Neuronal stem cell (in vitro differentiated cells): ENCODE results near the gene TTC29. TPM values are rescaled to one million over a fixed set of nuclear protein-coding genes. Genes with fewer than 3 reads are reported as not detected.

Experiments used
- DNase-seq: peaks from one replicate; pipeline ENCODE4 v3.0.0-alpha.2; 2013; ENCODE audit warnings: low spot score
- H2AFZ ChIP-seq: one replicate; pipeline ENCODE4 v1.6.1; 2013; ENCODE audit warnings: mild to moderate bottlenecking, low read length, inconsistent platforms
- H2AK5ac ChIP-seq: 2 replicates; pipeline ENCODE4 v1.6.1; 2013; ENCODE audit warnings: low read depth, mild to moderate bottlenecking, inconsistent platforms, low read length, moderate library complexity, mixed read lengths
- H2BK120ac ChIP-seq: 2 replicates; pipeline ENCODE4 v1.6.1; 2013; ENCODE audit warnings: low read depth, mild to moderate bottlenecking, inconsistent platforms, low read length, moderate library complexity, mixed read lengths
- H2BK12ac ChIP-seq: one replicate; pipeline ENCODE4 v1.6.1; 2013; ENCODE audit warnings: low read length, inconsistent platforms
- H2BK15ac ChIP-seq: 2 replicates; pipeline ENCODE4 v1.6.1; 2013; ENCODE audit warnings: mild to moderate bottlenecking, low read length, inconsistent platforms, mixed read lengths
- H2BK5ac ChIP-seq: one replicate; pipeline ENCODE4 v1.6.1; 2013; ENCODE audit warnings: inconsistent platforms, mild to moderate bottlenecking, low read length, moderate library complexity
- H3K14ac ChIP-seq: one replicate; pipeline ENCODE4 v1.6.1; 2013; ENCODE audit warnings: low read length, inconsistent platforms
- H3K18ac ChIP-seq: 2 replicates; pipeline ENCODE4 v1.6.1; 2013; ENCODE audit warnings: low read length, inconsistent platforms
- H3K23ac ChIP-seq: 2 replicates; pipeline ENCODE4 v1.6.1; 2013; ENCODE audit warnings: low read depth, mild to moderate bottlenecking, mixed read lengths, low read length, inconsistent platforms; ENCODE audit not compliant: poor library complexity
- H3K27ac ChIP-seq: replicated peaks from 3 replicates; pipeline ENCODE4 v1.5.1; 2013; ENCODE audit warnings: low read length, inconsistent platforms
- H3K27me3 ChIP-seq, 3 experiments: 2 replicates each; pipeline ENCODE4 v1.6.1; 2013; ENCODE audit warnings: low read length in 3 of 3, mild to moderate bottlenecking in 2 of 3, inconsistent platforms in 1 of 3, low read depth in 1 of 3, mixed read lengths in 1 of 3, moderate library complexity in 1 of 3; ENCODE audit not compliant: control insufficient read depth in 3 of 3, insufficient read depth in 3 of 3
- H3K36me3 ChIP-seq, 2 donors: replicated peaks in 1 of 2; 2 replicates each; pipeline ENCODE4 v1.6.1; 2013; ENCODE audit warnings: low read length in 2 of 2; ENCODE audit not compliant: control insufficient read depth in 2 of 2, insufficient read depth in 2 of 2
- H3K4ac ChIP-seq: 2 replicates; pipeline ENCODE4 v1.6.1; 2013; ENCODE audit warnings: inconsistent platforms, mild to moderate bottlenecking, low read length, moderate library complexity
- H3K4me1 ChIP-seq, 2 donors: 1 replicate in 1 of 2; 2 replicates in 1 of 2; pipeline ENCODE4 v1.6.1; 2013; ENCODE audit warnings: low read length in 2 of 2, low read depth in 1 of 2; ENCODE audit not compliant: control insufficient read depth in 2 of 2, insufficient read depth in 1 of 2
- H3K4me2 ChIP-seq: one replicate; pipeline ENCODE4 v1.6.1; 2013; ENCODE audit warnings: mild to moderate bottlenecking, low read length, inconsistent platforms; ENCODE audit not compliant: insufficient read depth, poor library complexity, severe bottlenecking
- H3K4me3 ChIP-seq, 2 donors: 2 replicates each; pipeline ENCODE4 v1.5.1; 2013; ENCODE audit warnings: low read length in 2 of 2, mild to moderate bottlenecking in 2 of 2, inconsistent platforms in 1 of 2, moderate library complexity in 1 of 2
- H3K79me1 ChIP-seq: one replicate; pipeline ENCODE4 v1.6.1; 2013; ENCODE audit warnings: low read depth, mild to moderate bottlenecking, inconsistent platforms, low read length, moderate library complexity
- H3K9ac ChIP-seq: one replicate; pipeline ENCODE4 v1.6.1; 2013; ENCODE audit warnings: mild to moderate bottlenecking, low read depth, low read length, inconsistent platforms; ENCODE audit not compliant: poor library complexity
- H3K9me3 ChIP-seq, 2 donors: replicated peaks in 1 of 2; 2 replicates each; pipeline versions ENCODE3 to v1.6.1; 2013; ENCODE audit warnings: low read length in 2 of 2, mild to moderate bottlenecking in 2 of 2, inconsistent platforms in 1 of 2, low read depth in 1 of 2, mixed read lengths in 1 of 2, moderate library complexity in 1 of 2; ENCODE audit not compliant: control insufficient read depth in 2 of 2, insufficient read depth in 1 of 2
- H4K8ac ChIP-seq: one replicate; pipeline ENCODE4 v1.6.1; 2013; ENCODE audit warnings: low read depth, mild to moderate bottlenecking, inconsistent platforms, low read length, moderate library complexity
- H4K91ac ChIP-seq: one replicate; pipeline ENCODE4 v1.6.1; 2013; ENCODE audit warnings: low read length, low read depth, mild to moderate bottlenecking, inconsistent platforms; ENCODE audit not compliant: poor library complexity
- WGBS, 2 donors: extraction: QIAGEN DNeasy Blood & Tissue Kit; methylation state at CpG; one replicate each; pipeline ENCODE4 v1.1.7; 2013; ENCODE audit warnings: missing lambda C conversion rate in 2 of 2, mixed read lengths in 1 of 2; ENCODE audit not compliant: insufficient read length in 2 of 2, insufficient replicate concordance in 1 of 2; ENCODE audit errors: extremely low coverage in 2 of 2; 5-methylcytosine and 5-hydroxymethylcytosine counted together
- polyA plus RNA-seq, 2 experiments: library from polyadenylated mRNA; stranded (reverse); fragments of 200-250 nt; gene quantifications; one replicate each; pipeline ENCODE4 v1.2.3, GENCODE V29; 2013

Gene TTC29
- polyA plus RNA-seq (2013, experiment 1 of 2), result 1.0 TPM
- polyA plus RNA-seq (2013, experiment 2 of 2), result 0.93 TPM

GRCh38 chr4:146945556-146946374 is at the start of gene TTC29:
TTC29 (minus strand) TSS chr4:146945864; CDS start chr4:146939895, 5,969 bp downstream.
- H3K18ac ChIP-seq, result no peak within 1 kb of the TSS
- H3K4me3 ChIP-seq, result peak within 1 kb of the TSS; percentile 39 to 85
- DNase-seq, result peak; percentile 91
- no peak within 1 kb of the TSS for H2BK12ac ChIP-seq
- H3K23ac ChIP-seq, result no peak within 1 kb of the TSS
- peak within 1 kb of the TSS; percentile 81 for H2AFZ ChIP-seq
- no peak within 1 kb of the TSS for H2BK5ac ChIP-seq
- no peak within 1 kb of the TSS for H3K14ac ChIP-seq
- no peaks in the 10 kb centered on the region for H3K36me3 ChIP-seq
- peaks cover 3 to 6% of the 10 kb centered on the region in 2 donors for H3K4me1 ChIP-seq
- H3K27me3 ChIP-seq, result peaks cover 0 to 30% (median 0%) of the 10 kb centered on the region in 3 experiments
- no peaks in the 10 kb centered on the region for H3K9me3 ChIP-seq
- H3K27ac ChIP-seq, result no peak within 1 kb of the TSS
- H4K8ac ChIP-seq, result no peak within 1 kb of the TSS
- H2BK15ac ChIP-seq, result no peak within 1 kb of the TSS
- H4K91ac ChIP-seq, result no peak within 1 kb of the TSS
- WGBS, 2 donors, result no CpG with 5 or more reads among the region's 39 CpGs
- no peaks in the 10 kb centered on the region for H3K79me1 ChIP-seq
- H3K4me2 ChIP-seq, result peak within 1 kb of the TSS; percentile 78
- H2BK120ac ChIP-seq, result no peak within 1 kb of the TSS
- no peak within 1 kb of the TSS for H3K9ac ChIP-seq
- H3K4ac ChIP-seq, result no peak within 1 kb of the TSS
- H2AK5ac ChIP-seq, result no peak within 1 kb of the TSS

- no peak overlapping the region for H4K8ac ChIP-seq
- H2BK5ac ChIP-seq, result no peak overlapping the region
- no peak overlapping the region for H2AK5ac ChIP-seq
- no peaks in the 10 kb centered on the region for H3K79me1 ChIP-seq
- H3K9me3 ChIP-seq, result no peaks in the 10 kb centered on the region
- no peak overlapping the region for H2BK15ac ChIP-seq
- peak; percentile 61 for DNase-seq
- H3K14ac ChIP-seq, result no peak overlapping the region
- H3K18ac ChIP-seq, result no peak overlapping the region
- H3K4me1 ChIP-seq, result peaks cover 1 to 11% of the 10 kb centered on the region in 2 donors
- H3K9ac ChIP-seq, result no peak overlapping the region
- H4K91ac ChIP-seq, result no peak overlapping the region
- H2BK12ac ChIP-seq, result no peak overlapping the region
- H2AFZ ChIP-seq, result no peak overlapping the region
- WGBS, 2 donors, result no CpG with 5 or more reads among the region's 4 CpGs
- peak overlapping the region; percentile 92 for H3K27ac ChIP-seq
- H3K23ac ChIP-seq, result no peak overlapping the region
- H3K36me3 ChIP-seq, result no peaks in the 10 kb centered on the region
- no peak overlapping the region for H2BK120ac ChIP-seq
- H3K4ac ChIP-seq, result no peak overlapping the region
- no peak overlapping the region for H3K4me2 ChIP-seq
- H3K27me3 ChIP-seq, result peaks cover 0 to 17% (median 0%) of the 10 kb centered on the region in 3 experiments
- no peak overlapping the region for H3K4me3 ChIP-seq
These were observed 36.0 kb upstream of the TTC29 start for GRCh38 chr4:146981651-146982050.

- Histone ChIP-seq H2BK5ac (no peak overlapping the region), H3K4me3 (no peak overlapping the region), H2AFZ (no peak overlapping the region), H4K8ac (no peak overlapping the region), H3K14ac (no peak overlapping the region), H3K9me3 (no peaks in the 10 kb centered on the region), H2BK15ac (no peak overlapping the region), H3K27ac (no peak overlapping the region), H4K91ac (no peak overlapping the region), H3K4me2 (no peak overlapping the region), H3K4ac (no peak overlapping the region), H3K23ac (no peak overlapping the region), H3K27me3 (peaks cover 0 to 16% (median 0%) of the 10 kb centered on the region in 3 experiments), H3K4me1 (peaks cover 1 to 12% of the 10 kb centered on the region in 2 donors), H3K79me1 (no peaks in the 10 kb centered on the region), H3K18ac (no peak overlapping the region), H2BK12ac (no peak overlapping the region), H3K9ac (no peak overlapping the region), H2BK120ac (no peak overlapping the region), H2AK5ac (no peak overlapping the region), H3K36me3 (no peaks in the 10 kb centered on the region)
- no peak for DNase-seq
- no CpG with 5 or more reads among the region's 4 CpGs for WGBS, 2 donors
These were observed 33.0 kb upstream of the TTC29 start for GRCh38 chr4:146978641-146979040.

GRCh38 chr4:146976145-146976544 is 30.5 kb upstream of the TTC29 start:
- H3K4ac ChIP-seq, result no peak overlapping the region
- peaks cover 0 to 11% (median 0%) of the 10 kb centered on the region in 3 experiments for H3K27me3 ChIP-seq
- peaks cover 0 to 9% of the 10 kb centered on the region in 2 donors for H3K4me1 ChIP-seq
- H2AK5ac ChIP-seq, result no peak overlapping the region
- H3K18ac ChIP-seq, result no peak overlapping the region
- H4K91ac ChIP-seq, result no peak overlapping the region
- H2BK15ac ChIP-seq, result no peak overlapping the region
- H3K27ac ChIP-seq, result peak overlapping the region; percentile 46
- H3K23ac ChIP-seq, result no peak overlapping the region
- H2BK5ac ChIP-seq, result no peak overlapping the region
- H3K9me3 ChIP-seq, result no peaks in the 10 kb centered on the region
- no peak overlapping the region for H4K8ac ChIP-seq
- H3K14ac ChIP-seq, result no peak overlapping the region
- no peaks in the 10 kb centered on the region for H3K79me1 ChIP-seq
- no peak for DNase-seq
- no peaks in the 10 kb centered on the region for H3K36me3 ChIP-seq
- H2BK120ac ChIP-seq, result no peak overlapping the region
- no peak overlapping the region for H3K4me3 ChIP-seq
- H2AFZ ChIP-seq, result no peak overlapping the region
- H3K9ac ChIP-seq, result no peak overlapping the region
- H2BK12ac ChIP-seq, result no peak overlapping the region
- no peak overlapping the region for H3K4me2 ChIP-seq
- no CpG with 5 or more reads among the region's 1 CpG for WGBS, 2 donors
